ENCODE data around the gene PRKD2. TPM values are rescaled to one million over a fixed set of nuclear protein-coding genes. Genes with fewer than 3 reads are reported as not detected.

Gene PRKD2
- total and polyA plus RNA-seq, 10 of the 15 experiments (the other 5 are each of a cell fraction or from before 2014, with no cell fraction given) = 2.3 to 98.8 (median 32.9) TPM

DNA sequence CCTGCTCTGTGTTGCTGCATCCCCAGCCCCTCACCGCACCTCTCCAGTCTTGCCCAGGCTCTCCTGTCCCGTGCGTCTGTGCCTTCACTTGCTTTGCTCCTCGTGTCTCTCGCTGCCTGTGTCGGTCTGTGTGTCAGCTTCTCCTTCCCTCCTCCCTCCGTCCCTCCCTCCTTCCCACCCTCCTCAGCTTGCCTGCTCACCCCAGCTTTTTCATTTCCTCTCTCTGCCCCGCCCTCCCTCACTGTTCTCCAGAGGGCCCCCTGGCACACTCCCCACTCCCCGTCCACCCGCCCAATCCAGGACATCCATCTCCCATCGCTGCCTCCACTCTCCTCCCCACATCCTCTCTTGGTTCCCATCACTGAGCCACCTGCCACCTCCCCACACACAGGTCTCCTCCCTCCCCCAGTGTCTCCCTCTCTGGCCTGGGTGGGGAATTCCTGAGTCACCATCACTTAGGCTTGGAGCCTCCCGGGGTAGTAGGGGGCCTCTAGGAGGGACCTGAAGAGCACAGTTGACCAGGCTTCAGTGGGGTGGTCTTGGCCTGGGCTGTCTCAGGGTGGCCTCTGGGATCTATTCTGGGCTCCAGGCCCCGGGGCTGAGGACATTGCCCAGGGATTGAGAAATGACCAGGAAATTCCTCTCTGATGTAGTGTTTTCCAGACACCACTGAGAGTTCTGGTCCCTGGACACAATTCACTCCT, 91.8 kb downstream of the PRKD2 start, which contains the start of gene PTGIR (continued):
- TF ChIP-seq ETV6 (conservative IDR thresholded peaks at IDR 0.05 in 1 of 2, IDR thresholded peaks at IDR 0.05 in 1 of 2; ENCODE audit: borderline replicate concordance in 1 of 2, low read depth in 1 of 2) (no peak), ZNF24 (IDR thresholded peaks at IDR 0.05) (no peak), IKZF2 (IDR thresholded peaks at IDR 0.05) (peak; percentile 80 to 85), ATF7 (IDR thresholded peaks at IDR 0.05; ENCODE audit: low read depth) (no peak), HCFC1 (IDR thresholded peaks at IDR 0.05; ENCODE audit: low read length) (no peak), BCL11A (IDR thresholded peaks at IDR 0.05; ENCODE audit: low read depth, low read length) (no peak), RAD51 (IDR thresholded peaks at IDR 0.05) (no peak), DPF2 (IDR thresholded peaks at IDR 0.05) (no peak), POU2F2 (IDR thresholded peaks at IDR 0.05; ENCODE audit: borderline replicate concordance, low read depth, low read length) (no peak), KLF5 (IDR thresholded peaks at IDR 0.05; ENCODE audit: partially characterized antibody) (no peak), POLR2AphosphoS5 (IDR thresholded peaks at IDR 0.05; ENCODE audit: low read length) (peak; percentile 57; the same call in 1 of the 2 replicates), CREB1 (IDR thresholded peaks at IDR 0.05; ENCODE audit: low read depth) (no peak), PML (IDR thresholded peaks at IDR 0.05; ENCODE audit: low read length) (no peak), MTA2 (IDR thresholded peaks at IDR 0.05; ENCODE audit: low read depth) (peak; percentile 32; the same call in 1 of the 2 replicates), YY1 (IDR thresholded peaks at IDR 0.05; ENCODE audit: low read depth, low read length) (0 out of 2 replicates have a peak, but pooled peaks have one; percentile 16), SMC3 (IDR thresholded peaks at IDR 0.05; ENCODE audit: borderline replicate concordance, low read length) (no peak), ZNF384 (IDR thresholded peaks at IDR 0.05; ENCODE audit: borderline replicate concordance, low read depth, low read length) (no peak), MXI1 (IDR thresholded peaks at IDR 0.05; ENCODE audit: low read depth, low read length) (0 out of 2 replicates have a peak, but pooled peaks have one; percentile 4), FOXK2 (IDR thresholded peaks at IDR 0.05) (no peak), MEF2B (IDR thresholded peaks at IDR 0.05; ENCODE audit: partially characterized antibody, poor library complexity, severe bottlenecking) (no peak)
- TF ChIP-seq, protein P1, sequence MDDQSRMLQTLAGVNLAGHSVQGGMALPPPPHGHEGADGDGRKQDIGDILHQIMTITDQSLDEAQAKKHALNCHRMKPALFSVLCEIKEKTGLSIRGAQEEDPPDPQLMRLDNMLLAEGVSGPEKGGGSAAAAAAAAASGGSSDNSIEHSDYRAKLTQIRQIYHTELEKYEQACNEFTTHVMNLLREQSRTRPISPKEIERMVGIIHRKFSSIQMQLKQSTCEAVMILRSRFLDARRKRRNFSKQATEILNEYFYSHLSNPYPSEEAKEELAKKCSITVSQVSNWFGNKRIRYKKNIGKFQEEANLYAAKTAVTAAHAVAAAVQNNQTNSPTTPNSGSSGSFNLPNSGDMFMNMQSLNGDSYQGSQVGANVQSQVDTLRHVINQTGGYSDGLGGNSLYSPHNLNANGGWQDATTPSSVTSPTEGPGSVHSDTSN (IDR thresholded peaks at IDR 0.05; ENCODE audit: insufficient replicate concordance, low read depth, low read length) = no peak
- TF ChIP-seq, protein P2, sequence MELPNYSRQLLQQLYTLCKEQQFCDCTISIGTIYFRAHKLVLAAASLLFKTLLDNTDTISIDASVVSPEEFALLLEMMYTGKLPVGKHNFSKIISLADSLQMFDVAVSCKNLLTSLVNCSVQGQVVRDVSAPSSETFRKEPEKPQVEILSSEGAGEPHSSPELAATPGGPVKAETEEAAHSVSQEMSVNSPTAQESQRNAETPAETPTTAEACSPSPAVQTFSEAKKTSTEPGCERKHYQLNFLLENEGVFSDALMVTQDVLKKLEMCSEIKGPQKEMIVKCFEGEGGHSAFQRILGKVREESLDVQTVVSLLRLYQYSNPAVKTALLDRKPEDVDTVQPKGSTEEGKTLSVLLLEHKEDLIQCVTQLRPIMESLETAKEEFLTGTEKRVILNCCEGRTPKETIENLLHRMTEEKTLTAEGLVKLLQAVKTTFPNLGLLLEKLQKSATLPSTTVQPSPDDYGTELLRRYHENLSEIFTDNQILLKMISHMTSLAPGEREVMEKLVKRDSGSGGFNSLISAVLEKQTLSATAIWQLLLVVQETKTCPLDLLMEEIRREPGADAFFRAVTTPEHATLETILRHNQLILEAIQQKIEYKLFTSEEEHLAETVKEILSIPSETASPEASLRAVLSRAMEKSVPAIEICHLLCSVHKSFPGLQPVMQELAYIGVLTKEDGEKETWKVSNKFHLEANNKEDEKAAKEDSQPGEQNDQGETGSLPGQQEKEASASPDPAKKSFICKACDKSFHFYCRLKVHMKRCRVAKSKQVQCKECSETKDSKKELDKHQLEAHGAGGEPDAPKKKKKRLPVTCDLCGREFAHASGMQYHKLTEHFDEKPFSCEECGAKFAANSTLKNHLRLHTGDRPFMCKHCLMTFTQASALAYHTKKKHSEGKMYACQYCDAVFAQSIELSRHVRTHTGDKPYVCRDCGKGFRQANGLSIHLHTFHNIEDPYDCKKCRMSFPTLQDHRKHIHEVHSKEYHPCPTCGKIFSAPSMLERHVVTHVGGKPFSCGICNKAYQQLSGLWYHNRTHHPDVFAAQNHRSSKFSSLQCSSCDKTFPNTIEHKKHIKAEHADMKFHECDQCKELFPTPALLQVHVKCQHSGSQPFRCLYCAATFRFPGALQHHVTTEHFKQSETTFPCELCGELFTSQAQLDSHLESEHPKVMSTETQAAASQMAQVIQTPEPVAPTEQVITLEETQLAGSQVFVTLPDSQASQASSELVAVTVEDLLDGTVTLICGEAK (IDR thresholded peaks at IDR 0.05; ENCODE audit: borderline replicate concordance) = no peak
- TF ChIP-seq, protein P3, sequence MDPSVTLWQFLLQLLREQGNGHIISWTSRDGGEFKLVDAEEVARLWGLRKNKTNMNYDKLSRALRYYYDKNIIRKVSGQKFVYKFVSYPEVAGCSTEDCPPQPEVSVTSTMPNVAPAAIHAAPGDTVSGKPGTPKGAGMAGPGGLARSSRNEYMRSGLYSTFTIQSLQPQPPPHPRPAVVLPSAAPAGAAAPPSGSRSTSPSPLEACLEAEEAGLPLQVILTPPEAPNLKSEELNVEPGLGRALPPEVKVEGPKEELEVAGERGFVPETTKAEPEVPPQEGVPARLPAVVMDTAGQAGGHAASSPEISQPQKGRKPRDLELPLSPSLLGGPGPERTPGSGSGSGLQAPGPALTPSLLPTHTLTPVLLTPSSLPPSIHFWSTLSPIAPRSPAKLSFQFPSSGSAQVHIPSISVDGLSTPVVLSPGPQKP (IDR thresholded peaks at IDR 0.05; ENCODE audit: low read depth, low read length) = no peak

All from GM12878 (cell line).